HepG2 (cell line): ENCODE data around the gene TOMM40L. TPM values are rescaled to one million over a fixed set of nuclear protein-coding genes. Genes with fewer than 3 reads are reported as not detected.

Experiments used
- ATF7 ChIP-seq, 2 experiments: fragments of 450-650 bp in 1 of 2; sonication (generic) in 1 of 2; formaldehyde crosslinking in 1 of 2; IDR thresholded peaks; 2 replicates each; pipeline versions ENCODE4 v1.4.0 to v1.6.1; 2016 to 2020; ENCODE audit warnings: antibody characterized with exemption in 1 of 2, mild to moderate bottlenecking in 1 of 2, missing genetic modification reagents in 1 of 2
- E2F1 ChIP-seq: sonication (generic); formaldehyde crosslinking; IDR thresholded peaks from 2 replicates; pipeline ENCODE4 v1.5.0; 2020; ENCODE audit warnings: missing genetic modification reagents
- ELF1 ChIP-seq: sonication (generic); formaldehyde crosslinking; IDR thresholded peaks from 2 replicates; pipeline ENCODE4 v1.4.0; 2020; ENCODE audit warnings: missing genetic modification reagents
- HOXA3 ChIP-seq: sonication (generic); formaldehyde crosslinking; IDR thresholded peaks from 2 replicates; pipeline ENCODE4 v1.5.0; 2020; ENCODE audit warnings: missing genetic modification reagents
- KDM4B ChIP-seq: sonication (generic); formaldehyde crosslinking; IDR thresholded peaks from 2 replicates; pipeline ENCODE4 v1.4.0; 2020; ENCODE audit warnings: missing genetic modification reagents
- KLF9 ChIP-seq: IDR thresholded peaks from 2 replicates; pipeline ENCODE4 v1.6.1; 2016; ENCODE audit warnings: low read depth
- MYC ChIP-seq: sonication (generic); formaldehyde crosslinking; IDR thresholded peaks from 2 replicates; pipeline ENCODE4 v1.9.0; 2021; ENCODE audit warnings: missing genetic modification reagents, borderline replicate concordance
- NFKBIZ ChIP-seq: IDR thresholded peaks from 2 replicates; pipeline ENCODE4 v1.6.1; 2018; ENCODE audit warnings: missing genetic modification reagents, missing compliant biosample characterization
- PLRG1 ChIP-seq: fragments of 450-650 bp; conservative IDR thresholded peaks from 2 replicates; pipeline ENCODE4 v1.6.1; 2016
- RBM39 ChIP-seq: fragments of 200-400 bp; formaldehyde crosslinking; IDR thresholded peaks from one replicate; pipeline ENCODE4 v1.6.1; 2018; ENCODE audit warnings: antibody characterized with exemption, mild to moderate bottlenecking, low read depth, low read length; ENCODE audit not compliant: poor library complexity, severe bottlenecking
- TBP ChIP-seq: sonication (generic); formaldehyde crosslinking; IDR thresholded peaks from 2 replicates; pipeline ENCODE4 v1.5.0; 2020; ENCODE audit warnings: missing genetic modification reagents
- TFE3 ChIP-seq: IDR thresholded peaks from 2 replicates; pipeline ENCODE4 v1.6.1; 2016
- TOPORS ChIP-seq: sonication (generic); formaldehyde crosslinking; IDR thresholded peaks from 2 replicates; pipeline ENCODE4 v1.8.0; 2023; ENCODE audit warnings: mild to moderate bottlenecking, missing genetic modification reagents
- ZBTB40 ChIP-seq, 2 experiments: fragments of 450-650 bp in 1 of 2; sonication (generic) in 1 of 2; formaldehyde crosslinking in 1 of 2; IDR thresholded peaks; 2 replicates each; pipeline versions ENCODE4 v1.6.1 to v1.8.0; 2016 to 2022; ENCODE audit warnings: antibody characterized with exemption in 1 of 2, mild to moderate bottlenecking in 1 of 2, missing genetic modification reagents in 1 of 2
- ZFP36L1 ChIP-seq: sonication (generic); formaldehyde crosslinking; IDR thresholded peaks from 2 replicates; pipeline ENCODE4 v1.8.0; 2022; ENCODE audit warnings: mild to moderate bottlenecking, missing genetic modification reagents, moderate library complexity
- ZNF44 ChIP-seq: sonication (generic); formaldehyde crosslinking; IDR thresholded peaks from 2 replicates; pipeline ENCODE4 v1.5.1; 2020; ENCODE audit warnings: mild to moderate bottlenecking, missing genetic modification reagents
- ZNF841 ChIP-seq: sonication (generic); formaldehyde crosslinking; IDR thresholded peaks from 2 replicates; pipeline ENCODE4 v1.8.1; 2023; ENCODE audit warnings: missing genetic modification reagents, borderline replicate concordance
- polyA plus RNA-seq, 8 experiments: library from polyadenylated mRNA; depleted of rRNA in 3 of 8; stranded (reverse) in 7 of 8; unstranded in 1 of 8; fragments of >200 nt; fragmentation: Illumina TruSeq in 4 of 8; extraction: Trizol in 4 of 8; gene quantifications; 2 replicates each; pipeline versions ENCODE4 v1.2.1 to v1.2.3, GENCODE V29; 2011 to 2016; ENCODE audit warnings: low read depth in 4 of 8, missing spikeins in 1 of 8, mixed read lengths in 1 of 8; ENCODE audit not compliant: insufficient read depth in 1 of 8
- total RNA-seq, 5 experiments: library from RNA; depleted of rRNA; stranded (reverse); fragments of >200 nt; fragmentation: Illumina TruSeq; extraction: Trizol; gene quantifications; 2 replicates each; pipeline ENCODE4 v1.2.3, GENCODE V29; 2016; ENCODE audit warnings: low read depth in 1 of 5

TOMM40L gene
- total and polyA plus RNA-seq, 2 of the 13 experiments (the other 11 are each of a cell fraction or from before 2014, with no cell fraction given) = 14.1 to 26.2 TPM

GRCh38 chr1:161177112-161177935 lies 48.5 kb upstream of the TOMM40L start, which contains the start of gene B4GALT3 (continued):
- TF ChIP-seq TBP = no peak
- TF ChIP-seq MYC (CRISPR knock-in tag) = peak; percentile 99
- TF ChIP-seq ATF7 (IDR thresholded peaks at IDR 0.05) = no peak
- peak; percentile 77; the same call in 1 of the 2 replicates for TF ChIP-seq ATF7 (CRISPR knock-in tag; IDR thresholded peaks at IDR 0.05)
- peak; percentile 67; the same call in 1 of the 2 replicates for TF ChIP-seq KDM4B
- TF ChIP-seq ZBTB40 (IDR thresholded peaks at IDR 0.05) = no peak
- TF ChIP-seq ZBTB40 (CRISPR knock-in tag; IDR thresholded peaks at IDR 0.05) = peak; percentile 30; the same call in 1 of the 2 replicates
- no peak for TF ChIP-seq NFKBIZ (CRISPR knock-in tag)
- no peak; the same call in 1 of the 2 replicates for TF ChIP-seq ZNF44 (CRISPR knock-in tag)
- TF ChIP-seq TFE3 (CRISPR knock-in tag) = peak; percentile 45; the same call in 1 of the 2 replicates
- TF ChIP-seq E2F1 = 0 out of 2 replicates have a peak, but pooled peaks have one; percentile 31
- peak; percentile 48 for TF ChIP-seq RBM39
- peak; percentile 98 for TF ChIP-seq HOXA3 (CRISPR knock-in tag)
- TF ChIP-seq ZNF841 (CRISPR knock-in tag) = no peak
- TF ChIP-seq ELF1 (CRISPR knock-in tag) = 0 out of 2 replicates have a peak, but pooled peaks have one; percentile 21
- no peak; the same call in 1 of the 2 replicates for TF ChIP-seq ZFP36L1 (CRISPR knock-in tag)
- no peak for TF ChIP-seq TOPORS (CRISPR knock-in tag)
- peak; percentile 72; the same call in 1 of the 2 replicates for TF ChIP-seq KLF9 (CRISPR knock-in tag)
- no peak for TF ChIP-seq PLRG1
